RWPE2 (cell line): ENCODE data around the gene UQCRC2.

Experiments used
- ATAC-seq: fragments of 200-7000 bp; cut with Tn5 transposase; 3 replicates; pipeline ENCODE4 v1.9.1; 2021; ENCODE audit warnings: low read depth
- DNase-seq: peaks from one replicate; pipeline ENCODE4 v3.0.0-alpha.2; 2020; ENCODE audit warnings: low spot score
- H3K27ac ChIP-seq: fragments of 450-650 bp; 2 replicates; pipeline ENCODE4 v1.5.1; 2017; ENCODE audit warnings: mild to moderate bottlenecking; ENCODE audit not compliant: poor library complexity, severe bottlenecking
- H3K27me3 ChIP-seq: fragments of 250-450 bp; sonication (Bioruptor Pico); 2 replicates; pipeline ENCODE4 v1.5.1; 2021; ENCODE audit warnings: mild to moderate bottlenecking, moderate library complexity; ENCODE audit not compliant: insufficient read depth, poor library complexity, severe bottlenecking
- H3K36me3 ChIP-seq: fragments of 250-450 bp; sonication (Bioruptor Pico); 2 replicates; pipeline ENCODE4 v1.5.1; 2020; ENCODE audit warnings: low read depth, mild to moderate bottlenecking, moderate library complexity
- H3K4me1 ChIP-seq: fragments of 250-450 bp; sonication (Bioruptor Pico); 2 replicates; pipeline ENCODE4 v1.5.1; 2021; ENCODE audit warnings: mild to moderate bottlenecking, moderate library complexity; ENCODE audit not compliant: insufficient read depth, poor library complexity, severe bottlenecking
- H3K4me3 ChIP-seq: fragments of 250-450 bp; sonication (Bioruptor Pico); 2 replicates; pipeline ENCODE4 v1.5.1; 2021; ENCODE audit warnings: mild to moderate bottlenecking, moderate library complexity; ENCODE audit not compliant: severe bottlenecking
- H3K9me3 ChIP-seq: fragments of 250-450 bp; sonication (Bioruptor Pico); 2 replicates; pipeline ENCODE4 v1.5.1; 2021; ENCODE audit warnings: mild to moderate bottlenecking, moderate library complexity; ENCODE audit not compliant: severe bottlenecking
- TF ChIP-seq, protein P1 (sequence below): fragments of 450-650 bp; IDR thresholded peaks from one replicate; pipeline ENCODE4 v1.5.1; 2017; ENCODE audit warnings: mild to moderate bottlenecking, moderate library complexity; ENCODE audit not compliant: poor library complexity, severe bottlenecking

UQCRC2 gene

DNA sequence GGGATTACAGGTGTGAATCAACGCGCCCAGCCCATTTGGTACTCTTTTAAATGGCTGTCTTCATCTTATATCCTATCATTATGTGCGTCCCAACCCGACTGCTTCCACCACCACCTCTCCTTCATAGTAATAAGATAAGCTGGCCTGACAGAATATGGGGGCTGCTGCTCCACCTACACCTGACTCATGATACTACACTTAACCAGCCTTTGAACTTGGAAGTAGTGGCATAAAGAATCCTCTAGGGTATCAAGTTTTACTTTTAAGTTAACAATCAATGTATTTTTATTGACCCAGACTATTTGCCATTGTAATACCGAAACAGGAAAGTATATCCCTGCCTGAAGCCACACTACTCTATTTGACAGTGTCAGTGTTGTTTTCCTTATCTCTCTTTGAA lies 28.9 kb downstream of the UQCRC2 start:
- ATAC-seq (0 out of 3 replicates have a peak, but pooled peaks have one; percentile 31), DNase-seq (no peak)
- TF ChIP-seq, protein P1, sequence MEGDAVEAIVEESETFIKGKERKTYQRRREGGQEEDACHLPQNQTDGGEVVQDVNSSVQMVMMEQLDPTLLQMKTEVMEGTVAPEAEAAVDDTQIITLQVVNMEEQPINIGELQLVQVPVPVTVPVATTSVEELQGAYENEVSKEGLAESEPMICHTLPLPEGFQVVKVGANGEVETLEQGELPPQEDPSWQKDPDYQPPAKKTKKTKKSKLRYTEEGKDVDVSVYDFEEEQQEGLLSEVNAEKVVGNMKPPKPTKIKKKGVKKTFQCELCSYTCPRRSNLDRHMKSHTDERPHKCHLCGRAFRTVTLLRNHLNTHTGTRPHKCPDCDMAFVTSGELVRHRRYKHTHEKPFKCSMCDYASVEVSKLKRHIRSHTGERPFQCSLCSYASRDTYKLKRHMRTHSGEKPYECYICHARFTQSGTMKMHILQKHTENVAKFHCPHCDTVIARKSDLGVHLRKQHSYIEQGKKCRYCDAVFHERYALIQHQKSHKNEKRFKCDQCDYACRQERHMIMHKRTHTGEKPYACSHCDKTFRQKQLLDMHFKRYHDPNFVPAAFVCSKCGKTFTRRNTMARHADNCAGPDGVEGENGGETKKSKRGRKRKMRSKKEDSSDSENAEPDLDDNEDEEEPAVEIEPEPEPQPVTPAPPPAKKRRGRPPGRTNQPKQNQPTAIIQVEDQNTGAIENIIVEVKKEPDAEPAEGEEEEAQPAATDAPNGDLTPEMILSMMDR, result no peak

DNA sequence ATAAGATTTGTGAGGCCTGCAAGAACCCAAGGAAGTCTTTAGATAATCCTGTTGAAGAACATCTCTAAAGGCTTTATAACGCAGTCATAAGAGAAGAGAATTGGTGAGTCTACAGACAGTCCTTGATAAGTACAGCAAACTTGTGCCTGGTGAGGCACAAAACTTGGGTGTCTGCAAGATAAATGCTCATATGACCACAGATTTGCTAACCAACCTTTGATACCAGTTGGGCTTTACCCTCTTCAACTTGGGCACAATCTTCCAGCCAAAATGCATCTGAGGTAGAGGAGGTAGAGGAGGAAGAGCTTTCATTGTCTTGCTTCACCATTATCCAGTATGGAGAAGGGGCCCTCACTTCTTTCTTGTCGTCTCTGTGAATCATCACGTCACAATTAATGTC lies 30.9 kb downstream of the UQCRC2 start:
- Histone ChIP-seq H3K27ac (no peak overlapping the region), H3K9me3 (no peaks in the 10 kb centered on the region), H3K27me3 (no peaks in the 10 kb centered on the region), H3K4me3 (no peak overlapping the region), H3K36me3 (peaks cover 51% of the 10 kb centered on the region), H3K4me1 (no peaks in the 10 kb centered on the region)
- no peak for ATAC-seq
- TF ChIP-seq, protein P1, result no peak
- DNase-seq, result no peak

More for the DNA sequence above, 28.9 kb downstream of the UQCRC2 start:
- Histone ChIP-seq H3K4me1 (no peaks in the 10 kb centered on the region), H3K36me3 (peaks cover 70% of the 10 kb centered on the region), H3K27me3 (no peaks in the 10 kb centered on the region), H3K27ac (no peak overlapping the region), H3K9me3 (no peaks in the 10 kb centered on the region), H3K4me3 (no peak overlapping the region)

DNA sequence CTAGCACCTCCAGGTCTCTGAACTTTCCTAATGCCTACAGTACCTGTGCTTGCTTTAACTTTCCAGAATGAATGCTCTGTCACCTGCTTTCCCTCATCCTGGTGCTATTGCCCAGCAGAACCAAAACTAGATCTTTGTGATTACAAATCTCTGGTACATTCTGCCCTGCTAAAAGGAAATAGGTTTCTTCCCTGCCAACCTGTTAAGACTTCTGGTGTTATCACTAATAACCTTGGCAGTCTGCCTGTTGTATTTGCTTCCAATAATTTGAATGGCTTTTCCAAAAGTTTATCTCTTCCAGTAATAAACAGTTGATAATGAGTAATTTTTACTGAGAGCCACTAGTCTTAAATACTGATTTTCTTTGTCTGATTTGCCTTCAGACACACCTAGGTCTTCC lies 32.4 kb downstream of the UQCRC2 start:
- no peaks in the 10 kb centered on the region for H3K27me3 ChIP-seq
- no peak overlapping the region for H3K4me3 ChIP-seq
- H3K27ac ChIP-seq, result no peak overlapping the region
- TF ChIP-seq, protein P1, result no peak
- DNase-seq (no peak), ATAC-seq (no peak)
- peaks cover 36% of the 10 kb centered on the region for H3K36me3 ChIP-seq
- H3K4me1 ChIP-seq, result no peaks in the 10 kb centered on the region
- H3K9me3 ChIP-seq, result no peaks in the 10 kb centered on the region

DNA sequence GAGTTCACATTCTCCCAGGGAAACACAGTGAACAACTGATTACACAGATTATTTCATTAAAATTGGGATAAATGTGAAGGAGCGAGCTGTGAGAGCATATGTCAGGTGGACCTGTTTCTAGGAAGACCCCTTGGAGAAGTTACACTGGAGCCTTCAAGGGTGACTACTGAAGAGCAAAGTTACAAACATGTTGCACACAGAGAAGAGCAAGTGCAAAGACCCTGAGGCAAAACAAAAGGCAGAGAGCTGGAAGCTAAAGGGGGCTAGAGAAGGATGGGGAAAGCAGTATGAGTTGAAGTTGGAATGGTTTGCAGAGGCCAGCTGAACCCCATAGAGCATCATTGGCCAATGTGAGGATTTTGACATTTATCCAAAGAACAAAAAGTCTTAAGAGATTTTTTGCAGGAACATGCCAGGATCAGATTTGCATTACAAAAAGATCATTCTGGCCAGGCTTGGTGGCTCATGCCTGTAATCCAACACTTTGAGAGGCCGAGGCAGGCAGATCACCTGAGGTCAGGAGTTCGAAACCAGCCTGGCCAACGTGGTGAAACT lies 33.6 kb downstream of the UQCRC2 start:
- Histone ChIP-seq H3K9me3 (no peaks in the 10 kb centered on the region), H3K36me3 (peaks cover 24% of the 10 kb centered on the region), H3K27me3 (no peaks in the 10 kb centered on the region), H3K4me3 (no peak overlapping the region), H3K4me1 (no peaks in the 10 kb centered on the region), H3K27ac (no peak overlapping the region)
- DNase-seq (no peak), ATAC-seq (no peak)
- TF ChIP-seq, protein P1, result no peak

DNA sequence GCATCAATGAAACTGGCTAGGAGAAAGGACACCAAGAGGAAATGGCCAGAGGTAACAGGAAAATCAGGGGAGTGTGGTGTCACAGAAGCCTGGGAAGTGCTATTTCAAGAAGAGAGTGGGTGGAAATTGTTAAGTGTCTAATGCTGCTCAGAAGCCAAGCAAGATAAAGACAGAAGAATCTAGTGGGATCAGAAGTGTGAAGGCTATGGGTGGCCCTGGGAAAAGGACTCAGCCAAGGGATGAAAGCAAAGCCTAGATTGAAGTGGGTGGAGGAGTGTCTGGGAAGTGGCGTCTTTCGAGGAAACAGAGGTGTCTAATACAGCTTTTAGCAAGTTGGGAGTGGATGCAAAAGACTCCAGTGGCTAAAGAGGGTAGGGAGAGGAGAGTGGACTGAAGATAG lies 34.3 kb downstream of the UQCRC2 start:
- Histone ChIP-seq H3K27me3 (no peaks in the 10 kb centered on the region), H3K4me1 (no peaks in the 10 kb centered on the region), H3K9me3 (no peaks in the 10 kb centered on the region), H3K4me3 (no peak overlapping the region), H3K36me3 (peaks cover 17% of the 10 kb centered on the region), H3K27ac (peak overlapping the region; percentile 27)
- ATAC-seq (no peak), DNase-seq (no peak)
- TF ChIP-seq, protein P1, result no peak
